MCF 10A (cell line): ENCODE data around the gene PLEKHA1. TPM values are rescaled to one million over a fixed set of nuclear protein-coding genes. Genes with fewer than 3 reads are reported as not detected.

Experiments
- BruUV-seq: library from RNA; stranded (reverse); fragments of 400-500 nt; replicated peaks from 2 replicates; lab custom pipeline; 2021; lab: Mats Ljungman, UMichigan
- CTCF ChIA-PET: fragments of 300-600 bp; sonication (Branson Sonifier 250); formaldehyde crosslinking; extraction: SDS; loops from one replicate; lab custom pipeline; 2021; ENCODE audit warnings: antibody characterized with exemption, inconsistent platforms; lab: Yijun Ruan, JAX
- POLR2A ChIA-PET: fragments of 300-600, 350-650 bp; sonication (Branson Sonifier 250); formaldehyde crosslinking; extraction: SDS; loops from one replicate; lab custom pipeline; 2020; ENCODE audit warnings: antibody characterized with exemption, inconsistent platforms; lab: Yijun Ruan, JAX
- DNase-seq: peaks from one replicate; pipeline ENCODE4 v3.0.0-alpha.2; 2018; ENCODE audit not compliant: unreplicated experiment
- H3K27ac Mint-ChIP-seq: one replicate; pipeline ENCODE4 v1.8.0; 2022; ENCODE audit warnings: mild to moderate bottlenecking, low read depth, mixed read lengths; ENCODE audit not compliant: unreplicated experiment
- H3K27me3 Mint-ChIP-seq: one replicate; pipeline ENCODE4 v1.8.0; 2022; ENCODE audit warnings: mixed read lengths; ENCODE audit not compliant: insufficient read depth, unreplicated experiment
- H3K36me3 Mint-ChIP-seq: one replicate; pipeline ENCODE4 v1.8.0; 2022; ENCODE audit warnings: mild to moderate bottlenecking, moderate library complexity, mixed read lengths; ENCODE audit not compliant: insufficient read depth, unreplicated experiment
- H3K4me1 Mint-ChIP-seq: one replicate; pipeline ENCODE4 v1.8.0; 2022; ENCODE audit warnings: mixed read lengths; ENCODE audit not compliant: insufficient read depth, unreplicated experiment
- H3K4me3 Mint-ChIP-seq: one replicate; pipeline ENCODE4 v1.8.0; 2022; ENCODE audit warnings: mild to moderate bottlenecking, moderate library complexity, mixed read lengths; ENCODE audit not compliant: unreplicated experiment
- H3K9me3 Mint-ChIP-seq: one replicate; pipeline ENCODE4 v1.8.0; 2022; ENCODE audit warnings: mixed read lengths; ENCODE audit not compliant: unreplicated experiment
- intact Hi-C: fragments of 100-400 bp; cut with micrococcal nuclease; formaldehyde crosslinking; loops from 2 replicates; pipeline ENCODE4 v1.14.1; 2022
- total RNA-seq: library from RNA; stranded (reverse); gene quantifications from 2 replicates; pipeline ENCODE4 v1.2.3, GENCODE V29; 2022
- TF ChIP-seq, protein P1 (sequence below): fragments of 200-600 bp; IDR thresholded peaks from one replicate; pipeline ENCODE4 v1.8.0; 2022; ENCODE audit warnings: antibody characterized with exemption, mild to moderate bottlenecking; ENCODE audit not compliant: unreplicated experiment

PLEKHA1 gene
- total RNA-seq, 1 experiment from 2014 or later = 55.8 TPM

DNA sequence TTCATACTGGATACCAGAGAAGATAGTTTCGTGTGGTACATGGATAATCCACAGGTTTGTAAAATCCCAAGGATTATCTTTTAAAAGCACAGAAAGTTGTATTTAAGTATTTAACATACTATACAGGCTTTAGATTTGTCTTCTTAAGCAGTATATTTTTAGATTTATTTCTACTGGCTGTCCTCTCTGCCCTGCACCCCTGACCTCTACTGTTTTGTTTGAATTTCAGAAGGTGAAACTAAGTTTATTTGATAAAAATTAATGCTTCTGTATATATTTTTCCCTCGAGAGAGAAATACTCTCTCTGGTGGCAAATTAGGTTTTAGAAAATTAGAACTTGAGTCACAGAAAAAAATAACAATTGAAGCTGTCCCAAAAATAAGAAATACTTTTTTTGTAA lies 18.8 kb downstream of the PLEKHA1 start:
- Mint-ChIP-seq H3K27ac (no peak overlapping the region), H3K4me1 (peaks cover 12% of the 10 kb centered on the region), H3K36me3 (peaks cover 56% of the 10 kb centered on the region), H3K9me3 (no peaks in the 10 kb centered on the region), H3K4me3 (no peak overlapping the region), H3K27me3 (no peaks in the 10 kb centered on the region)
- intact Hi-C loops = no loop called here
- DNase-seq = no peak
- ChIA-PET POLR2A (interaction anchor here (0.8 to 1.4 kb wide), 2 partner anchors 18 kb away, joined by 3 to 7 read pairs; partner anchors contain the start of gene PLEKHA1), CTCF (no interaction called here)
- TF ChIP-seq, protein P1, sequence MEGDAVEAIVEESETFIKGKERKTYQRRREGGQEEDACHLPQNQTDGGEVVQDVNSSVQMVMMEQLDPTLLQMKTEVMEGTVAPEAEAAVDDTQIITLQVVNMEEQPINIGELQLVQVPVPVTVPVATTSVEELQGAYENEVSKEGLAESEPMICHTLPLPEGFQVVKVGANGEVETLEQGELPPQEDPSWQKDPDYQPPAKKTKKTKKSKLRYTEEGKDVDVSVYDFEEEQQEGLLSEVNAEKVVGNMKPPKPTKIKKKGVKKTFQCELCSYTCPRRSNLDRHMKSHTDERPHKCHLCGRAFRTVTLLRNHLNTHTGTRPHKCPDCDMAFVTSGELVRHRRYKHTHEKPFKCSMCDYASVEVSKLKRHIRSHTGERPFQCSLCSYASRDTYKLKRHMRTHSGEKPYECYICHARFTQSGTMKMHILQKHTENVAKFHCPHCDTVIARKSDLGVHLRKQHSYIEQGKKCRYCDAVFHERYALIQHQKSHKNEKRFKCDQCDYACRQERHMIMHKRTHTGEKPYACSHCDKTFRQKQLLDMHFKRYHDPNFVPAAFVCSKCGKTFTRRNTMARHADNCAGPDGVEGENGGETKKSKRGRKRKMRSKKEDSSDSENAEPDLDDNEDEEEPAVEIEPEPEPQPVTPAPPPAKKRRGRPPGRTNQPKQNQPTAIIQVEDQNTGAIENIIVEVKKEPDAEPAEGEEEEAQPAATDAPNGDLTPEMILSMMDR = no peak
- no TSS peak for BruUV-seq

DNA sequence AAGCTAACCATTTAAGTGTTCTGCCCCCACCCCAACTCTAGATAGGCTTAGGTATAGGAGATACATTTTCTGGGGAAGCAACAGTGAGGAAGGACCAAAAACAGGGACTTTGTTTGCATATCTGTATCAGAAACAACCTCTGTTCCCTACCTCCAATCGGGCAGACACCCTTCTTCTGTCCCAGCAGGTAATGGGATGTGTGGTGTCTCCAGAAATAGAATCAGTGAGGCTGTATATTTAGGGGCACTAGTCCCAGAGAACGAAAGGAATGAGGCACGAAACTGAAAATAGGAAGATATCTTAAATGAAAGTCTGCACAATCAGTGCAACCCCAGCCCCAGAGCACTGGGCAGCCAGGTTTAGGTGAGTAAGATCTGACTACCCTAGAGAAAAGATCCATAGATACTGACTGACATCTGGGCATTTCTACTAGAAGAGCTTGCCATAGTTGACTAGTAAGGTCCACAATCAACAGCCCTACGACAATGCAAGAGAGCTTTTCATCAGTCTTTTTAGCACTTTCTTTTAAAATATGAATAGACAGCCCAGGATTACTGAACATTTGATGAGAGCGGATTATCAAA lies 28.1 kb downstream of the PLEKHA1 start:
- intact Hi-C loops = no loop called here
- no peak for DNase-seq
- BruUV-seq = no TSS peak
- H3K4me3 Mint-ChIP-seq = no peak overlapping the region
- no peaks in the 10 kb centered on the region for H3K27me3 Mint-ChIP-seq
- no peaks in the 10 kb centered on the region for H3K9me3 Mint-ChIP-seq
- CTCF ChIA-PET = interaction anchor here (0.6 kb wide), 1 partner anchor 41 kb away, joined by 3 read pairs; no protein-coding TSS in a partner anchor
- H3K36me3 Mint-ChIP-seq = peaks cover 25% of the 10 kb centered on the region
- POLR2A ChIA-PET = interaction anchor here (0.7 to 1.4 kb wide), 3 partner anchors 14 to 31 kb away, joined by 3 to 5 read pairs (median 3); no protein-coding TSS in a partner anchor
- TF ChIP-seq, protein P1 = no peak
- no peak overlapping the region for H3K27ac Mint-ChIP-seq
- peaks cover 5% of the 10 kb centered on the region for H3K4me1 Mint-ChIP-seq

DNA sequence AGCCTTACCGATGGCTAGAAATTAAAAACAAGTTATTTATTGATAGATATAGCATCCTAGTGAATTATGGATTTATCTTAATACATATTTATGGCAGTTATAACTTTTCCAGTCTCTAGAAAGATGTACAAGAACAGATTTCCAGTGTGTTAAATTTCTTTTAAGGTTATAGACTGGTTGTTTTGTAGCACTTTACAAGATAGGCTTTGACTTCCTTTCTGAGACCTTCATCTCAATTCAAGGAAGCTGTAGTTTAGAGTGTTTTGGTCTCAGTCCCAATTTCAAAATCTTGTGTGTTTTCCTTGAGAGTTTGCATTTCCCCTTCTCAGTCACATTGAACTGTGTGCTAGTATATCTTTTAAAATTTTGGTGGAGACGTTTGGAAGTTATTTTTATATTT lies 30.1 kb downstream of the PLEKHA1 start:
- Mint-ChIP-seq H3K27me3 (no peaks in the 10 kb centered on the region), H3K36me3 (peaks cover 24% of the 10 kb centered on the region), H3K4me1 (peaks cover 5% of the 10 kb centered on the region), H3K9me3 (no peaks in the 10 kb centered on the region), H3K27ac (no peak overlapping the region), H3K4me3 (no peak overlapping the region)
- POLR2A ChIA-PET = interaction anchor here (1.3 kb wide), 1 partner anchor 31 kb away, joined by 3 read pairs; the partner anchor contains the start of gene PLEKHA1
- TF ChIP-seq, protein P1 = no peak
- intact Hi-C loops = no loop called here
- CTCF ChIA-PET = interaction anchor here (0.6 to 0.9 kb wide), 2 partner anchors 106 to 353 kb away, joined by 3 read pairs; no protein-coding TSS in a partner anchor
- DNase-seq = no peak
- BruUV-seq = no TSS peak

DNA sequence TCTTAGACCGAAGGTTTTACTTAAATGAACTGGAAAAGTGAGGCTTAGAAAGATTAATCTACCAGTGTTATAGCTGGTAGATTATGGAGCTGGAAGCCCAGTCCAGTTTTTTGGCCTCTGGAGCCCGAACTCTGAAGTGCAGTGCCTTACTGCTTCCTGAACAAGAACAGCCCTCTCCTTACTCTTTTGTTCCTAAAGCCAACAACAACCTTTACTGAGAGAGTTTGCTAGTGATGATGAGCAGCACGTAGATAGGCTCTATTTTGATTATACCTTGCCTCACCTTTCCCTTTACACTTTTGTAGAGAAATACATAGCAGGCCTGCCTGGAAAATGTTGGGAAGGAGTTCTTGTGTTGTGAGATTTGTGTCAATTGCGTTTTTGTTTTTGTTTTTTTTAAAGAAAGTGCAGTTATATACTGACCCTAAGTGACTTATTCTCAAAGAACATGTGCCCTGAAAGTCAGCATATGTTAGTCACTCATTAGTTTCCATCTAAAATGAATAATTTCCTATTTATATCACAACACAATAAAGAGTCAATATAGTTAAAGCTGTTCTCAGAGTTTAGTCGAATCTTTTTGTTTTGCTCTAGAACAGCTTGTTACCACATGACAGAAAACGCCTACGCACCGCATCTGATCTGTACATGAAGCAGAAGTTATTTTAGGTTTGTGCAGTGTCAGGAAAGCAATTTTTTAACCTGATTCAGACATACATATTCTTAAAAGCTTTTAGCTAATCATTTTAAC lies 33.0 kb downstream of the PLEKHA1 start:
- Mint-ChIP-seq H3K4me1 (peaks cover 5% of the 10 kb centered on the region), H3K27me3 (no peaks in the 10 kb centered on the region), H3K4me3 (no peak overlapping the region), H3K27ac (peak overlapping the region; percentile 36), H3K36me3 (peaks cover 36% of the 10 kb centered on the region), H3K9me3 (no peaks in the 10 kb centered on the region)
- POLR2A ChIA-PET = interaction anchor here (0.6 to 1.4 kb wide), 4 partner anchors 12 to 48 kb away, joined by 3 to 5 read pairs (median 4); partner anchors contain the start of gene PLEKHA1
- intact Hi-C loops = no loop called here
- no peak for DNase-seq
- BruUV-seq = no TSS peak
- CTCF ChIA-PET = interaction anchor here (0.7 kb wide), 1 partner anchor 169 kb away, joined by 3 read pairs; no protein-coding TSS in a partner anchor
- TF ChIP-seq, protein P1 = no peak
